Glutamatergic neuron (in vitro differentiated cells): ENCODE results near the gene GJB3. TPM values are rescaled to one million over a fixed set of nuclear protein-coding genes. Genes with fewer than 3 reads are reported as not detected.

Experiments used
- DNase-seq: peaks from one replicate; pipeline ENCODE4 v3.0.0; 2022
- H3K27ac Mint-ChIP-seq: one replicate; pipeline ENCODE4 v1.8.0; 2020; ENCODE audit warnings: mild to moderate bottlenecking, mixed read lengths, inconsistent platforms; ENCODE audit not compliant: unreplicated experiment
- H3K27me3 Mint-ChIP-seq: one replicate; pipeline ENCODE4 v1.8.0; 2020; ENCODE audit warnings: mild to moderate bottlenecking, moderate library complexity, mixed read lengths, inconsistent platforms; ENCODE audit not compliant: unreplicated experiment
- H3K36me3 Mint-ChIP-seq: one replicate; pipeline ENCODE4 v1.8.0; 2020; ENCODE audit warnings: mild to moderate bottlenecking, mixed read lengths, inconsistent platforms; ENCODE audit not compliant: unreplicated experiment
- H3K4me1 Mint-ChIP-seq: one replicate; pipeline ENCODE4 v1.8.0; 2020; ENCODE audit warnings: mild to moderate bottlenecking, low read depth, mixed read lengths, inconsistent platforms; ENCODE audit not compliant: unreplicated experiment
- H3K4me3 Mint-ChIP-seq: one replicate; pipeline ENCODE4 v1.8.0; 2020; ENCODE audit warnings: mild to moderate bottlenecking, mixed read lengths, inconsistent platforms; ENCODE audit not compliant: unreplicated experiment
- H3K9me3 Mint-ChIP-seq: one replicate; pipeline ENCODE4 v1.8.0; 2020; ENCODE audit warnings: mild to moderate bottlenecking, moderate library complexity, mixed read lengths, inconsistent platforms; ENCODE audit not compliant: unreplicated experiment
- total RNA-seq: library from RNA; stranded (reverse); fragmentation: NEBNext Ultra II Directional; extraction: Animal tissue kit (Norgen Biotek cat#: 25700); gene quantifications from one replicate; pipeline ENCODE4 v1.2.1, GENCODE V29; 2021; ENCODE audit not compliant: unreplicated experiment
- TF ChIP-seq, protein P1 (sequence below): fragments of 200-600 bp; sonication (generic); IDR thresholded peaks from one replicate; pipeline ENCODE4 v1.5.0; 2021; ENCODE audit not compliant: partially characterized antibody, unreplicated experiment

The GJB3 gene
- total RNA-seq, 1 donor from 2014 or later: not detected

DNA sequence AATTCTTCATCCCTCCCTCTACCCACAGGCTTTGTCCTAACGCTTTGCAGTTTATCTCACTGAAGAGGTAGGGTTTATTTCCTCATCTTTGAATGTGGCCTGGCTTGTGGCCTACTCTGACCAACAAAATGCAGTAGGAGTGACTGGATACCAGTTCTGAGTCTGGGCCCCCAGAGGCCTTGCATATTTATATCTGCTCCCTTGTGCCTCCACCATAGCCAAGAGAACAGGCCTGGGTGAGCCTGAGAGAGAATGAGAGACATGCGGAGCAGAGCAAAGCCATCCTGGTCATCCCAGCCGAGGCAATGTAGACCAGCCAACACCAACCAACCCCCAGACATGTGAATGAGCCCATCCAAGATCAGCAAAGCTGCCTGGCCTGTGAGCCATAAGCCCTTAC is 48.2 kb downstream of the GJB3 start:
- no peak overlapping the region for H3K27ac Mint-ChIP-seq
- H3K4me1 Mint-ChIP-seq: no peaks in the 10 kb centered on the region
- no peaks in the 10 kb centered on the region for H3K9me3 Mint-ChIP-seq
- TF ChIP-seq, protein P1, sequence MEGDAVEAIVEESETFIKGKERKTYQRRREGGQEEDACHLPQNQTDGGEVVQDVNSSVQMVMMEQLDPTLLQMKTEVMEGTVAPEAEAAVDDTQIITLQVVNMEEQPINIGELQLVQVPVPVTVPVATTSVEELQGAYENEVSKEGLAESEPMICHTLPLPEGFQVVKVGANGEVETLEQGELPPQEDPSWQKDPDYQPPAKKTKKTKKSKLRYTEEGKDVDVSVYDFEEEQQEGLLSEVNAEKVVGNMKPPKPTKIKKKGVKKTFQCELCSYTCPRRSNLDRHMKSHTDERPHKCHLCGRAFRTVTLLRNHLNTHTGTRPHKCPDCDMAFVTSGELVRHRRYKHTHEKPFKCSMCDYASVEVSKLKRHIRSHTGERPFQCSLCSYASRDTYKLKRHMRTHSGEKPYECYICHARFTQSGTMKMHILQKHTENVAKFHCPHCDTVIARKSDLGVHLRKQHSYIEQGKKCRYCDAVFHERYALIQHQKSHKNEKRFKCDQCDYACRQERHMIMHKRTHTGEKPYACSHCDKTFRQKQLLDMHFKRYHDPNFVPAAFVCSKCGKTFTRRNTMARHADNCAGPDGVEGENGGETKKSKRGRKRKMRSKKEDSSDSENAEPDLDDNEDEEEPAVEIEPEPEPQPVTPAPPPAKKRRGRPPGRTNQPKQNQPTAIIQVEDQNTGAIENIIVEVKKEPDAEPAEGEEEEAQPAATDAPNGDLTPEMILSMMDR: no peak
- no peaks in the 10 kb centered on the region for H3K36me3 Mint-ChIP-seq
- H3K4me3 Mint-ChIP-seq: no peak overlapping the region
- DNase-seq: no peak
- H3K27me3 Mint-ChIP-seq: peaks cover 2% of the 10 kb centered on the region

DNA sequence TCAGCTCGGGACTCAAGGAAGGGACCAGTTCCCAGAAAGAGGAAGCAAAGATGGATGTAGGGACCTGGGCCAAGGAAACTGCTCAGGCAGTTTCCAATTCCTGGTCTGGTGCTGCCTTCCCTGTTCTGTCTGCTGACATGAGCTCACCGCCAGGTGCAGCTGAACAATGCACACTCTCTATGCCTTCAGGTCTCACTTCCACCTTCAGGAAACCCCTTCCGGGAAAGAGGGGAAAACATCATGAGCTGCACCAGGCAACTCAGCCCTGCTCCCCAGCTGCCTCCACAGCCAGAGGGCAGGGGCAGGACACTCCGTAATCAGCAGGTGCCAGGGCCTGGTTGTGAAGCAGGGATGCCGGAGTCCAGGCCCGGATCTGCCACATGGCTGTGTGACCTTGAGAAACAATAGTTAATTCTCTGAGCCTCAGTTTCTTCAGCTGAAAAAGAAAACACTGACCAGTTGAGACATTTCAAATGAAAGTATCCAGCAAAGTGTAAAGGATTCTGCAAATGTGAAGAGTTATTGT is 50.8 kb downstream of the GJB3 start:
- no peak overlapping the region for H3K4me3 Mint-ChIP-seq
- no peaks in the 10 kb centered on the region for H3K9me3 Mint-ChIP-seq
- no peak for DNase-seq
- TF ChIP-seq, protein P1: no peak
- no peak overlapping the region for H3K27ac Mint-ChIP-seq
- H3K4me1 Mint-ChIP-seq: no peaks in the 10 kb centered on the region
- peaks cover 2% of the 10 kb centered on the region for H3K27me3 Mint-ChIP-seq
- no peaks in the 10 kb centered on the region for H3K36me3 Mint-ChIP-seq

DNA sequence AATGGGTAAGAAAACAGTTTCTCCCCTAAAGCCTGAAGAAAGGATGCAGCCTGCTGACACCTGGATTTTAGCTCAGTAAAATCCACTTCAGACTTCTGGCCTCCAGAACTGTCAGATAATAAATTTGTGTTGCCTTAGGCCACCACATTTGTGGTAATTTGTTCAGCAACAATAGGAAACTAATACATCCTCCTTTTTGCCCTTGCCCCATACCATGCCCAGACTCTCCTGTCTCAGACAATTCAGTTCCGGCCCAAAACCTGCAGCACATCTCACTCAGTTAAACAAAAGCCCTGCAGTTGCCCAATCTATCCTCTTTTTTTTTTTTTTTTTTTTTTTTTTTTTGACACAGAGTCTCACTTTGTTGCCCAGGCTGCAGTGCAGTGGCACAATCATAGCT is 52.7 kb downstream of the GJB3 start:
- no peak overlapping the region for H3K4me3 Mint-ChIP-seq
- no peaks in the 10 kb centered on the region for H3K36me3 Mint-ChIP-seq
- TF ChIP-seq, protein P1: no peak
- H3K9me3 Mint-ChIP-seq: no peaks in the 10 kb centered on the region
- H3K27ac Mint-ChIP-seq: no peak overlapping the region
- DNase-seq: no peak
- no peaks in the 10 kb centered on the region for H3K4me1 Mint-ChIP-seq
- H3K27me3 Mint-ChIP-seq: no peaks in the 10 kb centered on the region

Other genes with a start within 250 kb of the GJB3 start
- not detected for gene GJB5, start 26.2 kb upstream of the GJB3 start, total RNA-seq
- not detected for gene GJB4, start 21.5 kb upstream of the GJB3 start, total RNA-seq
- not detected for gene GJA4, start 11.8 kb downstream of the GJB3 start, total RNA-seq
- 59.9 TPM for gene SMIM12, start 78.5 kb downstream of the GJB3 start, total RNA-seq
- 44.8 TPM for gene DLGAP3, start 148.4 kb downstream of the GJB3 start, total RNA-seq
- not detected for gene TMEM35B, start 204.1 kb downstream of the GJB3 start, total RNA-seq